Endodermal cell (in vitro differentiated cells): Measurements from ENCODE around the gene PUS7. TPM values are rescaled to one million over a fixed set of nuclear protein-coding genes. Genes with fewer than 3 reads are reported as not detected.

ENCODE experiments used
- DNase-seq: peaks from one replicate; pipeline ENCODE4 v3.0.0-alpha.2; 2017
- H3K27ac ChIP-seq: 2 replicates; pipeline ENCODE4 v1.5.1; 2013; ENCODE audit warnings: mild to moderate bottlenecking, low read depth, low read length, moderate library complexity
- H3K27me3 ChIP-seq: 2 replicates; pipeline ENCODE4 v1.6.1; 2013; ENCODE audit warnings: mild to moderate bottlenecking, low read length, moderate library complexity; ENCODE audit not compliant: insufficient read depth, control insufficient read depth, poor library complexity, severe bottlenecking
- H3K36me3 ChIP-seq: 2 replicates; pipeline ENCODE4 v1.7.0; 2013; ENCODE audit warnings: mild to moderate bottlenecking, low read length, moderate library complexity; ENCODE audit not compliant: control insufficient read depth, insufficient read depth
- H3K4me1 ChIP-seq: one replicate; pipeline ENCODE4 v1.7.0; 2013; ENCODE audit warnings: low read length; ENCODE audit not compliant: control insufficient read depth, insufficient read depth
- H3K4me3 ChIP-seq: 2 replicates; pipeline ENCODE4 v1.5.1; 2013; ENCODE audit warnings: mild to moderate bottlenecking, low read length, moderate library complexity
- H3K9ac ChIP-seq: 2 replicates; pipeline ENCODE4 v1.6.1; 2013; ENCODE audit warnings: mild to moderate bottlenecking, low read length, moderate library complexity; ENCODE audit not compliant: poor library complexity, severe bottlenecking; ENCODE audit errors: extremely low read depth
- H3K9me3 ChIP-seq: 2 replicates; pipeline ENCODE4 v1.6.1; 2013; ENCODE audit warnings: mild to moderate bottlenecking, low read length, moderate library complexity; ENCODE audit not compliant: control insufficient read depth
- H3K27ac Mint-ChIP-seq: 2 replicates; pipeline ENCODE4 v1.8.0; 2020; ENCODE audit warnings: mixed read lengths
- H3K27me3 Mint-ChIP-seq: 2 replicates; pipeline ENCODE4 v1.8.0; 2021; ENCODE audit warnings: mild to moderate bottlenecking, mixed read lengths; ENCODE audit not compliant: insufficient read depth
- H3K36me3 Mint-ChIP-seq: 2 replicates; pipeline ENCODE4 v1.8.0; 2020; ENCODE audit warnings: low read depth, mixed read lengths
- H3K4me1 Mint-ChIP-seq: 2 replicates; pipeline ENCODE4 v1.8.0; 2020; ENCODE audit warnings: mixed read lengths
- H3K4me3 Mint-ChIP-seq: 2 replicates; pipeline ENCODE4 v1.8.0; 2020; ENCODE audit warnings: mild to moderate bottlenecking, moderate library complexity, mixed read lengths
- H3K9me3 Mint-ChIP-seq: 2 replicates; pipeline ENCODE4 v1.8.0; 2020; ENCODE audit warnings: mild to moderate bottlenecking, mixed read lengths
- WGBS, 2 experiments: methylation state at CpG; one replicate each; pipeline versions ENCODE4 v1.1.5 to v1.1.7; 2013; ENCODE audit warnings: missing lambda C conversion rate in 2 of 2, mixed read lengths in 1 of 2; ENCODE audit not compliant: insufficient coverage in 1 of 2, insufficient read length in 1 of 2; 5-methylcytosine and 5-hydroxymethylcytosine counted together
- total RNA-seq, 2 donors: library from RNA; stranded (reverse); fragmentation: NEBNext Ultra II Directional in 1 of 2; extraction: Animal tissue kit (Norgen Biotek cat#: 25700) in 1 of 2; gene quantifications; 2 replicates in 1 of 2; 3 replicates in 1 of 2; pipeline ENCODE4 v1.2.1, GENCODE V29; 2021
- TF ChIP-seq, protein P1 (sequence below): fragments of 200-600 bp; sonication (generic); conservative IDR thresholded peaks from 2 replicates; pipeline ENCODE4 v1.5.0; 2021; ENCODE audit warnings: antibody characterized with exemption, mild to moderate bottlenecking

Gene PUS7
- total RNA-seq, 2 donors from 2014 or later, result 30.0 to 38.7 TPM

DNA sequence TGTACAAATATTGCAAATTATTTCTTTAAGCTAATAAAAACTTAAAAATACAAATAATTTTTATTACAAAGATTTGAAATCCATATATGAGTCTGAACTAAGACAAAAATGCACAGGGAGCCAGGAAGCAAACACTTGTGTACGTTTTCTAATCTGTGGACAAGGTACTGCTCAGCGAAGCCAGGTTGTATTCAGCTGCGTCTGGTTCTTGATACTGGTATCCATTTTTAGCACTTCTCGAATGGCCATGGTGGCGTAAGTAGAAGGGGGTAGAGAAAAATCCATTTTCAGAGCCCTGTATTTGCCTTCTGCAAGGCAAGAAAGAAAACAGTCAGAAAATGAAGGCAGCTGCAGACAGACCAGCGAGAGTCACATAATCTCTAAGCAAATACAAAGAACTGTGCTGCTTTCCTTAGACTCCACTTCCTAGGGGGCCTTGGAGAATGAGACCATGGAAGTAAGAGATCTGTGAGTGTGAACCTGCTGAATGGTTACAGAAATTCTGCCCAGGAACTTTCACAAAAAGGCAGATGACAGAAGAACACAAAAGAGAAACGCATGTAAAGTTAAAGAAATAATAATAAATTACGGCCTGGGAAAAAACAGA, 64.3 kb downstream of the PUS7 start:
- H3K27me3 Mint-ChIP-seq, result no peaks in the 10 kb centered on the region
- TF ChIP-seq, protein P1, sequence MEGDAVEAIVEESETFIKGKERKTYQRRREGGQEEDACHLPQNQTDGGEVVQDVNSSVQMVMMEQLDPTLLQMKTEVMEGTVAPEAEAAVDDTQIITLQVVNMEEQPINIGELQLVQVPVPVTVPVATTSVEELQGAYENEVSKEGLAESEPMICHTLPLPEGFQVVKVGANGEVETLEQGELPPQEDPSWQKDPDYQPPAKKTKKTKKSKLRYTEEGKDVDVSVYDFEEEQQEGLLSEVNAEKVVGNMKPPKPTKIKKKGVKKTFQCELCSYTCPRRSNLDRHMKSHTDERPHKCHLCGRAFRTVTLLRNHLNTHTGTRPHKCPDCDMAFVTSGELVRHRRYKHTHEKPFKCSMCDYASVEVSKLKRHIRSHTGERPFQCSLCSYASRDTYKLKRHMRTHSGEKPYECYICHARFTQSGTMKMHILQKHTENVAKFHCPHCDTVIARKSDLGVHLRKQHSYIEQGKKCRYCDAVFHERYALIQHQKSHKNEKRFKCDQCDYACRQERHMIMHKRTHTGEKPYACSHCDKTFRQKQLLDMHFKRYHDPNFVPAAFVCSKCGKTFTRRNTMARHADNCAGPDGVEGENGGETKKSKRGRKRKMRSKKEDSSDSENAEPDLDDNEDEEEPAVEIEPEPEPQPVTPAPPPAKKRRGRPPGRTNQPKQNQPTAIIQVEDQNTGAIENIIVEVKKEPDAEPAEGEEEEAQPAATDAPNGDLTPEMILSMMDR, result no peak
- Histone ChIP-seq H3K36me3 (peaks cover 41% of the 10 kb centered on the region), H3K9me3 (no peaks in the 10 kb centered on the region), H3K27ac (peak overlapping the region; percentile 33), H3K9ac (no peak overlapping the region), H3K4me1 (peaks cover 4% of the 10 kb centered on the region), H3K27me3 (no peaks in the 10 kb centered on the region), H3K4me3 (no peak overlapping the region)
- peaks cover 8% of the 10 kb centered on the region for H3K4me1 Mint-ChIP-seq
- no peaks in the 10 kb centered on the region for H3K9me3 Mint-ChIP-seq
- H3K4me3 Mint-ChIP-seq, result no peak overlapping the region
- no peak overlapping the region for H3K27ac Mint-ChIP-seq
- DNase-seq, result no peak
- peaks cover 43% of the 10 kb centered on the region for H3K36me3 Mint-ChIP-seq
- 89 to 91% methylated on average over 7 to 8 of the region's 8 CpGs for WGBS, 2 experiments

DNA sequence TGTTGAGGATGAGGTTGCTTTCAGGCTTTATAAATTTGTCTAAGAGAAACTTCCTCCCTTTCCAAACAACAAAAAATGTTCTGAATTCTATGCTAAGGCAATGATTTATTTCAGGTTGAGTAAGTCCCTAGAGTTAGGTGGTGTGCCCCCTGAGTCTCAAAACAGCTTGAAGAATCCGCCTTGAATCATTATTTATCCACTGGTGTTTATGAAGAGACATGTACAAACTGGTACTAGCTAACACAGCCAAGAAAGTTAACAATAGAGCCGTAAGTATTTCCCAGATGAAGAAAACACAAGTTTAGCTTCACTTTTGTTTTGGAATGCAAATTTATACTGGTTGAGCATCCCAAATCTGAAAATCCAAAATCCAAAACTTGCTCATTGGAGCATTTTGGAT, 67.2 kb downstream of the PUS7 start:
- no peaks in the 10 kb centered on the region for H3K9me3 ChIP-seq
- peaks cover 10% of the 10 kb centered on the region for H3K4me1 Mint-ChIP-seq
- WGBS, 2 experiments, result 98 to 100% methylated on average over 2 of the region's 2 CpGs
- no peak overlapping the region for H3K4me3 ChIP-seq
- H3K9me3 Mint-ChIP-seq, result no peaks in the 10 kb centered on the region
- H3K27me3 Mint-ChIP-seq, result no peaks in the 10 kb centered on the region
- H3K4me3 Mint-ChIP-seq, result no peak overlapping the region
- no peaks in the 10 kb centered on the region for H3K27me3 ChIP-seq
- TF ChIP-seq, protein P1, result no peak
- no peak overlapping the region for H3K27ac Mint-ChIP-seq
- peaks cover 4% of the 10 kb centered on the region for H3K4me1 ChIP-seq
- DNase-seq, result no peak
- no peak overlapping the region for H3K27ac ChIP-seq
- no peak overlapping the region for H3K9ac ChIP-seq
- peaks cover 22% of the 10 kb centered on the region for H3K36me3 Mint-ChIP-seq
- peaks cover 21% of the 10 kb centered on the region for H3K36me3 ChIP-seq

DNA sequence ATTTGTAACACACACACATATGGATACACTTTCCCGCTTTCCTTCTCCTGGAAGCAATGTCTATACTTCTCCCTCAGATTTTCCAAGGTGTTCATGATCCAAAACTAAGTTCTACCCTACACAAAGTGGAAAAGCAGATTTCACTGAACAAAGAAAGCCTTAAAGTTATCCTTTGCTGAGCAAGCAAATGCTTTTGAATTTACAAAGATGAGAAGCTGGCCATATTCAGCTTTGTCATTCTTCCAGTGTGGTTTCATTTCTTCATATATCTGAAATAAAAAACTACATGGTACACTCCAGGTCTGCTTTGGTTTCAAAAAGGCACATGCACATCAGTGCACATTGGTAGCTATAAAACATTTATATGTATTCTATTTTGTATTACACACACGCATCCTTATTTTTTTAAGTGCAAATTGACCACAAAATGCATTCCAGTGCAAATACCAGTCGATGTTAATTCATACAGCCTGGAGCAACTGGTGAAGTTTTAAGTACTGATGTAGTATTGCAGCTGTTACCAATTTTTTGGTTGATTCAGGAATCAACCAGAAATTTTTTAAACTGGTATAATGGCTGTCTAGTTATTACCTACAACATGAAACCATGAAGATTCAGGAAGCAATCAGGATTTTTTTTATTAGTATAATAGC, 67.8 kb downstream of the PUS7 start:
- H3K4me3 Mint-ChIP-seq, result no peak overlapping the region
- Histone ChIP-seq H3K27ac (no peak overlapping the region), H3K9me3 (no peaks in the 10 kb centered on the region), H3K4me3 (no peak overlapping the region), H3K36me3 (peaks cover 21% of the 10 kb centered on the region), H3K4me1 (peaks cover 4% of the 10 kb centered on the region), H3K9ac (no peak overlapping the region), H3K27me3 (no peaks in the 10 kb centered on the region)
- 65 to 85% methylated on average over 2 to 3 of the region's 3 CpGs for WGBS, 2 experiments
- DNase-seq, result no peak
- no peak overlapping the region for H3K27ac Mint-ChIP-seq
- H3K36me3 Mint-ChIP-seq, result peaks cover 22% of the 10 kb centered on the region
- H3K4me1 Mint-ChIP-seq, result peaks cover 10% of the 10 kb centered on the region
- H3K9me3 Mint-ChIP-seq, result no peaks in the 10 kb centered on the region
- TF ChIP-seq, protein P1, result no peak
- no peaks in the 10 kb centered on the region for H3K27me3 Mint-ChIP-seq
